CD4-positive, alpha-beta T cell (primary cell): ENCODE results near the gene ZNF846. TPM values are rescaled to one million over a fixed set of nuclear protein-coding genes. Genes with fewer than 3 reads are reported as not detected.
A peak's percentile ranks its signal among the peaks of the same experiment; 100 is the strongest.

Experiments used
- ATAC-seq: fragments of 200-7000 bp; cut with Tn5 transposase; one replicate; pipeline ENCODE4 v1.10.0; 2022; ENCODE audit warnings: mild to moderate bottlenecking; ENCODE audit not compliant: poor library complexity
- CTCF ChIA-PET: fragments of 350-600 bp; sonication (Branson Sonifier 250); formaldehyde crosslinking; loops from one replicate; lab custom pipeline; 2021; ENCODE audit warnings: antibody characterized with exemption, inconsistent platforms; lab: Charles Lee
- POLR2A ChIA-PET: fragments of 350-600 bp; sonication (Branson Sonifier 250); formaldehyde crosslinking; loops from one replicate; lab custom pipeline; 2021; ENCODE audit warnings: antibody characterized with exemption, inconsistent platforms; lab: Charles Lee
- DNase-seq, 14 experiments: peaks; one replicate each; pipeline ENCODE4 v3.0.0-alpha.2; 2013 to 2020; ENCODE audit warnings: mixed read lengths in 2 of 14
- H3K27ac ChIP-seq, 2 donors: one replicate each; pipeline versions ENCODE4 v1.5.1 to v1.7.0; 2013; ENCODE audit warnings: low read length in 2 of 2, low read depth in 1 of 2, mild to moderate bottlenecking in 1 of 2
- H3K27me3 ChIP-seq, 2 experiments: 1 replicate in 1 of 2; 2 replicates in 1 of 2; pipeline versions ENCODE4 v1.6.1 to v1.7.0; 2013; ENCODE audit warnings: low read length in 2 of 2, control low read depth in 1 of 2, mild to moderate bottlenecking in 1 of 2, moderate library complexity in 1 of 2; ENCODE audit not compliant: insufficient read depth in 2 of 2, control insufficient read depth in 1 of 2
- H3K36me3 ChIP-seq: one replicate; pipeline ENCODE4 v1.6.1; 2013; ENCODE audit warnings: low read length, control low read depth; ENCODE audit not compliant: insufficient read depth
- H3K4me1 ChIP-seq: one replicate; pipeline ENCODE4 v1.6.1; 2013; ENCODE audit warnings: low read length, control low read depth; ENCODE audit not compliant: insufficient read depth
- H3K4me3 ChIP-seq: one replicate; pipeline ENCODE4 v1.5.1; 2013; ENCODE audit warnings: mild to moderate bottlenecking, low read length, moderate library complexity
- H3K9me3 ChIP-seq, 2 experiments: 1 replicate in 1 of 2; 2 replicates in 1 of 2; pipeline versions ENCODE4 v1.6.1 to v1.7.0; 2013; ENCODE audit warnings: low read length in 2 of 2, mild to moderate bottlenecking in 2 of 2, control low read depth in 1 of 2, moderate library complexity in 1 of 2; ENCODE audit not compliant: control insufficient read depth in 1 of 2, insufficient read depth in 1 of 2
- H3K27ac Mint-ChIP-seq: one replicate; pipeline ENCODE4 v1.8.0; 2020; ENCODE audit warnings: mixed read lengths
- H3K27me3 Mint-ChIP-seq: one replicate; pipeline ENCODE4 v1.8.0; 2021; ENCODE audit warnings: mixed read lengths
- H3K36me3 Mint-ChIP-seq: one replicate; pipeline ENCODE4 v1.8.0; 2021; ENCODE audit warnings: low read depth, mixed read lengths
- H3K4me1 Mint-ChIP-seq: one replicate; pipeline ENCODE4 v1.8.0; 2021; ENCODE audit warnings: low read depth, mixed read lengths
- H3K4me3 Mint-ChIP-seq: one replicate; pipeline ENCODE4 v1.8.0; 2020; ENCODE audit warnings: mild to moderate bottlenecking, mixed read lengths
- H3K9me3 Mint-ChIP-seq: one replicate; pipeline ENCODE4 v1.8.0; 2020; ENCODE audit warnings: mixed read lengths
- intact Hi-C, 2 experiments: fragments of 100-400 bp; cut with DNase I in 1 of 2; cut with micrococcal nuclease in 1 of 2; formaldehyde crosslinking; loops; one replicate each; pipeline versions ENCODE4 v1.15.1 to v1.9.0; 2023 to 2025; cut with DNase I, micrococcal nuclease
- total RNA-seq, 174 experiments: library from RNA in 2 of 174; stranded (reverse) in 2 of 174; gene quantifications; one replicate each; pipeline ENCODE4 v1.2.3 and lab custom pipeline; 2021 to 2026
- TF ChIP-seq, protein P1 (sequence below): fragments of 200-600 bp; IDR thresholded peaks from one replicate; pipeline ENCODE4 v1.8.0; 2022; ENCODE audit warnings: antibody characterized with exemption, mild to moderate bottlenecking

Gene ZNF846
- total RNA-seq, 2 experiments from 2014 or later, result 7.9 to 8.5 TPM

DNA sequence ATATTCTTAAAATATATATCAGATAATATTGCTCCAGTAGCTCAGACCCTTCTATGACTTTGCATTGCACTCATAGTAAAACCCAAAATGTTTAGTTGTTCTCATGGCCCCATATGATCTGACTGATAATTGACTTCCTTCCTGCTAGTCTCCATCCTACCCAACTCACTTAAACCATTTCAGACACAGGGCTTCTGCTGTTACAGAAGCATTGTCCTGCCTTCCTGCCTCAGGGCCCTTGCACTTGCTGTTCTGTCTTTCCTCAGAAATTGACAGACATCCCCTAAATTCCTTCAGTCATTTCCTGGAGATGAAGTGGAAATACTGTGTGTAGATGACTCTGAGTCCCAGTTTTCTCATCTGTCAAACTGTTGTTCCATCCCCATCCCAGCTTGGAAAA, 30.6 kb upstream of the ZNF846 start:
- no peaks in the 10 kb centered on the region for H3K9me3 Mint-ChIP-seq
- Histone ChIP-seq H3K27ac (no peak overlapping the region), H3K27me3 (no peaks in the 10 kb centered on the region), H3K9me3 (no peaks in the 10 kb centered on the region), H3K36me3 (no peaks in the 10 kb centered on the region), H3K4me3 (no peak overlapping the region), H3K4me1 (peaks cover 17% of the 10 kb centered on the region)
- DNase-seq (no peak), ATAC-seq (no peak)
- no peaks in the 10 kb centered on the region for H3K36me3 Mint-ChIP-seq
- H3K4me3 Mint-ChIP-seq, result no peak overlapping the region
- ChIA-PET POLR2A (interaction anchor here (0.6 to 1.5 kb wide), 3 partner anchors 20 to 36 kb away, joined by 3 to 5 read pairs (median 3); partner anchors contain the start of genes FBXL12, PIN1 and ZNF846), CTCF (interaction anchor here (0.9 to 1.4 kb wide), 2 partner anchors 173 to 365 kb away, joined by 3 to 8 read pairs; no protein-coding TSS in a partner anchor)
- no peak overlapping the region for H3K27ac Mint-ChIP-seq
- TF ChIP-seq, protein P1, sequence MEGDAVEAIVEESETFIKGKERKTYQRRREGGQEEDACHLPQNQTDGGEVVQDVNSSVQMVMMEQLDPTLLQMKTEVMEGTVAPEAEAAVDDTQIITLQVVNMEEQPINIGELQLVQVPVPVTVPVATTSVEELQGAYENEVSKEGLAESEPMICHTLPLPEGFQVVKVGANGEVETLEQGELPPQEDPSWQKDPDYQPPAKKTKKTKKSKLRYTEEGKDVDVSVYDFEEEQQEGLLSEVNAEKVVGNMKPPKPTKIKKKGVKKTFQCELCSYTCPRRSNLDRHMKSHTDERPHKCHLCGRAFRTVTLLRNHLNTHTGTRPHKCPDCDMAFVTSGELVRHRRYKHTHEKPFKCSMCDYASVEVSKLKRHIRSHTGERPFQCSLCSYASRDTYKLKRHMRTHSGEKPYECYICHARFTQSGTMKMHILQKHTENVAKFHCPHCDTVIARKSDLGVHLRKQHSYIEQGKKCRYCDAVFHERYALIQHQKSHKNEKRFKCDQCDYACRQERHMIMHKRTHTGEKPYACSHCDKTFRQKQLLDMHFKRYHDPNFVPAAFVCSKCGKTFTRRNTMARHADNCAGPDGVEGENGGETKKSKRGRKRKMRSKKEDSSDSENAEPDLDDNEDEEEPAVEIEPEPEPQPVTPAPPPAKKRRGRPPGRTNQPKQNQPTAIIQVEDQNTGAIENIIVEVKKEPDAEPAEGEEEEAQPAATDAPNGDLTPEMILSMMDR, result no peak
- H3K27me3 Mint-ChIP-seq, result no peaks in the 10 kb centered on the region
- intact Hi-C loops, result loop anchor here (5.0 to 10.0 kb wide), 4 partner anchors 122 to 964 kb away; partner anchors contain the start of genes ZNF266 (in 2 of the 2), MBD3L1 (in 1 of the 2), ZNF558 (in 1 of the 2) and ZNF559 (in 1 of the 2)
- H3K4me1 Mint-ChIP-seq, result peaks cover 35% of the 10 kb centered on the region

DNA sequence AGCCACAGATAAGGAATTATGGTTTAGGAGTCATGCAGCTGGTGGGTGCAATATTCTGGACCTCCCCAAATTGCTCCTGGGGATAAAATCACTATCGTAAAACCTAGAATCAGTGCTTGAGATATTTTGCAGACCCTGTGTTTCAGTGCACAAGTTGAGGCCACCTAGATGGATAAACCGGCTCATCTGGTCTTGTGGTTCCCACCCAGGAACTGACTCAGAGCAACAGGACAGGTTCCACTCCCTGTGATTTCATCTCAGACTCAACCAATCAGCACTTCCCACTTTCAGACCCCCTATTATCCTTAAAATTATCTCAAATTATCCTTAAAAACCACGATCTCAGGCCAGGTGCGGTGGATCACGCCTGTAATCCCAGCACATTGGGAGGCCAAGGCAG, 29.3 kb upstream of the ZNF846 start:
- Histone ChIP-seq H3K4me3 (no peak overlapping the region), H3K27ac (no peak overlapping the region), H3K36me3 (no peaks in the 10 kb centered on the region), H3K4me1 (peaks cover 24% of the 10 kb centered on the region), H3K27me3 (no peaks in the 10 kb centered on the region), H3K9me3 (peaks cover 0 to 11% of the 10 kb centered on the region in 2 experiments)
- Mint-ChIP-seq H3K9me3 (no peaks in the 10 kb centered on the region), H3K36me3 (no peaks in the 10 kb centered on the region), H3K27ac (no peak overlapping the region), H3K4me3 (no peak overlapping the region), H3K4me1 (peaks cover 30% of the 10 kb centered on the region), H3K27me3 (no peaks in the 10 kb centered on the region)
- ATAC-seq (no peak), DNase-seq (no peak)
- POLR2A ChIA-PET, result interaction anchor here (1.2 kb wide), 1 partner anchor 21 kb away, joined by 5 read pairs; the partner anchor contains the start of gene FBXL12
- CTCF ChIA-PET, result interaction anchor here (1.4 to 2.0 kb wide), 2 partner anchors 172 to 363 kb away, joined by 3 to 11 read pairs; no protein-coding TSS in a partner anchor
- TF ChIP-seq, protein P1, result no peak
- intact Hi-C loops, result loop anchor here (2.0 to 10.0 kb wide), 6 partner anchors 21 to 963 kb away; partner anchors contain the start of genes ZNF266 (in 2 of the 2), FBXL12 (in 1 of the 2), MBD3L1 (in 1 of the 2) and ZNF558 (in 1 of the 2)

DNA sequence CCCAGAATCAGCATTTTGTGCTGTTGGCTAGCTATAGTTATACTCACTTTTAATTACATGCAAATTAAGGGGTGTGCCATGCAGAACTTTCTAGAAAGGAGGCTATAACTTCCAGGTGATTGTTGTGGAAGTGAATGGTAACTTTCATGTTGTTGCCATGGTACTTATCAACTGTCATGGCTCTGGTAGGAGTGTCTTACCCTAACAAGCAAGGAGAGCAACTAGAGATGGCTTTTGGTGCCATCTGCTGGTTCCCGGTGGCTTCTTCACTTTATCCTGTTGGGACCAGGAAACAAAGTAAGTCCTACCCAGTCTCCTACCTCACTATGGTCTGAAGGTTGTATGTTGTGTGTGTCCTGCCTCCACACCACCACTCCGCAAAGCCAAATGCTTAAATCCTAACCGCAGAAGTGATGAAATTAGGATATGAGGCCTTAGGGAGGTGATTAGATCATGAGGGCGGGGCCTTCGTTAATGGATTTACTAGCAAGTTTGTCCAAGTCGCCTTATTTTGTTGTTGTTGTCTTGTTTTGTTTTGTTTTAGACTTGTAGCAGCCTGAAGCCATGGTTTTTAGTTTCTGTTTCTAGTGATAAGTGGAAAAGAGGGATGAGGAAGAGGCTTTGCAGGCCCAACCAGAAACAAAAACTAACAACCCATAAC, 27.7 kb upstream of the ZNF846 start:
- peak overlapping the region; percentile 81 for H3K4me3 Mint-ChIP-seq
- H3K27me3 Mint-ChIP-seq, result no peaks in the 10 kb centered on the region
- TF ChIP-seq, protein P1, result peak; percentile 82
- Histone ChIP-seq H3K27ac (peak overlapping the region; percentile 56 to 71), H3K4me1 (peaks cover 28% of the 10 kb centered on the region), H3K4me3 (no peak overlapping the region), H3K9me3 (peaks cover 0 to 13% of the 10 kb centered on the region in 2 experiments), H3K27me3 (no peaks in the 10 kb centered on the region), H3K36me3 (no peaks in the 10 kb centered on the region)
- DNase-seq (peak; percentile 72 to 95 (median 82)), ATAC-seq (peak; percentile 32)
- H3K36me3 Mint-ChIP-seq, result no peaks in the 10 kb centered on the region
- CTCF ChIA-PET, result interaction anchor here (0.6 to 1.9 kb wide), 5 partner anchors 27 to 591 kb away, joined by 3 to 8 read pairs (median 5); partner anchors contain the start of gene ZNF846
- peaks cover 34% of the 10 kb centered on the region for H3K4me1 Mint-ChIP-seq
- no peaks in the 10 kb centered on the region for H3K9me3 Mint-ChIP-seq
- intact Hi-C loops, result loop anchor here (1.0 to 10.0 kb wide), 14 partner anchors 23 to 961 kb away; partner anchors contain the start of genes ZNF266 (in 2 of the 2), FBXL12 (in 1 of the 2), MBD3L1 (in 1 of the 2) and ZNF426 (in 1 of the 2)
- POLR2A ChIA-PET, result interaction anchor here (0.8 to 1.3 kb wide), 4 partner anchors 23 to 175 kb away, joined by 3 to 8 read pairs (median 5); partner anchors contain the start of genes FBXL12 and ZNF846
- peak overlapping the region; percentile 90 for H3K27ac Mint-ChIP-seq
